HG03066 (cell line): ENCODE measurements around the gene SCFD1.

Experiments
- ATAC-seq: cut with Tn5 transposase; IDR thresholded peaks from one replicate; pipeline ENCODE4 v1.9.1; 2021; ENCODE audit warnings: low read depth; ENCODE audit not compliant: unreplicated experiment

Gene SCFD1

DNA sequence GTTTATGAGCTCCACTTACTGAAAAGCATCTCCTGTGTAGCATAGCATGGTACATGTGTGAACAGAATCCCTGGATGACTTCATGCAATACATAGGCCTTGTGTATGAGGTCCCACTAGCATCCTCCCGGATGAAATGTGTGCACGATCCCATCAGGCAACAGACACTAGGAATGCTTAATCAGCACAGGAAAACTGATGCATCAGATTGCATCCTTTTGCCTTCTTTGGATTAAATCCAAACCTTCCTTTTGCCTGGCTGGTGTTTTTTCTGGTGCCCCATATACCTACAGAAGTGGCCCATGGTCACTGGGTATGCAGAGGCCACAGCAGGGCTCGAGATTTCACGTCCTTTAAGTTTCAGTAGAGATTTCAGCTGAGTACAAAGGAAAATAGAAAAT lies 131.3 kb downstream of the SCFD1 start:
- no peak for ATAC-seq

GRCh38 chr14:30754778-30755177 lies 132.7 kb downstream of the SCFD1 start:
- no peak for ATAC-seq

GRCh38 chr14:30756594-30756993 lies 134.5 kb downstream of the SCFD1 start:
- no peak for ATAC-seq

- ATAC-seq, result no peak
Observed at GRCh38 chr14:30757082-30757481, 135.0 kb downstream of the SCFD1 start.

DNA sequence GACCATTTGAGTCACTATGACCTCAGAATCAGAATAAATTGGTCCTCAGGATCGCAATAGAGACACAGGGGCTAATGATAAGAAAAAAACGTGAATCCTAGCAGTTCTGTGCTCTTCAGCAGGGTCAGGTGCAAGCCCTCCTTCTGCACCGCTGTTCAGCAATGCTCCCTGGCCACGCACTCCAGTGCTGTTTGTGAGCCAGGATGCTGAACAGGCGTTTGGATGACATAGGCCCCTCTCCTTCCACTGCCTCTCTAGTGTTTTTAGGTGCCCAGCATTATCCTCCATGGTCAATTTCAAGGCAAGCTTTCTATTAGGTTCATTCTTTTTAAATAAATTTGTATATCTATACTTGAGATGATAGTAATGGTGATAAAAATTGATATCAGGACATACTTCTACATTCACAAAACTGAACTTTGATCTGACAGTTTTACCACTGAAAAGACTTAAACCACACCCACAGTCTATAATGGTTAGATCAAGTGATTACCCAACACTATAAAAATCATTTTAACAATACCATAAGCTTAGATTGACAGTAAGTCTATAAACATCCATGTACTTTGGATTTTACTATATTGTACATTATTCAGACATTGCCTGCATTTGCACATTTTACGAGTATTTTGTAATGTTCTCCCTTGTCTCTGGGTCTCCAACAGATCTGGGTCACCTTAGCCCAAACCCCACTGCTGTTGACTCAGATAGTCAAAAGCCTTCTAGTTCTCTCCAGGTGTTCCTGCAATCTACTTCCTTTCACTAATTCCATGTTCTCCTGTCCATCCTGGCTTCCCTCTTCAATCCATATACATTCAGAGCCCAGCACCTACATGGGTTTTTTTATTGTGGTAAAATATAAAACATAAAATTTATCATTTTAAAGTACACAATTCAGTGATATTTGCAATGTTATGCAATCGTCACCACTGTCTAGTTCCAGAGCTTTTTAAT lies 137.3 kb downstream of the SCFD1 start:
- ATAC-seq, result no peak

DNA sequence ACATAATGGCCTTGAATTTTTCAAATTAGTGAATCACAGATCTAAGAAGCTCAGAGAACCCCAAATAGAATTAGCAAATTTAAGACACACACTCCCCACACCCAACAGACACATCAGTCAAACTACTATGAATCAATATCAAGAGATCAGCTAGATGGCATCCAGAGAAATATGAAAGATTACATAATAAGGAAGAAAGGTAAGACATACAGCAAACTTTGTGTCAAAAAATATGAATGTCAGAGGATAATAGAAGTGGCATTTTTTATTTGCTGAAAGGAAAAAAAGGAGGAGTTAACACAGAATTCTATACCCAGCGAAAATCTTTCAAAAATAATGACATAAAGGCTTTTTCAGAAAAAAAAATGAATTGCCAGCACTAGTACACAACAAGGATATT lies 141.8 kb downstream of the SCFD1 start:
- ATAC-seq, result no peak

GRCh38 chr14:30767624-30768023 lies 145.5 kb downstream of the SCFD1 start:
- ATAC-seq, result no peak

DNA sequence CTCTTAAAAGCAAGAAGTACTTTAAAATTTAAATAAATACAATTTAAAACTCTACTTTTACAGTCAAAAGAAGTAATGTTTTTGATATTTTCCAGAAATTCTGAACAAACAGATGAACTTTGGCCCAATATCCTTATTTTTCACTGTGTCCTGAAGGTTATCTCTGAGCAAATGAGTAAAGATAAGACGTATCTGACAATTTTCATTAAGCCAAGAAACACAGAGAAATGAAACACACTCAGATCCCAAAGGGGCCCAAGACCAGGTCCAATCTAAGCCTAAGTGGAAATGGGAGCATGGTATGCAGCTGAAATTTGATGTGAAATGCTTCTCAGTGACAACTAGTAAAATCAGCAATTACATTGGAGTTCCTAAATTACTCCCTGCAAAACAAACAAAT lies 146.7 kb downstream of the SCFD1 start:
- no peak for ATAC-seq

DNA sequence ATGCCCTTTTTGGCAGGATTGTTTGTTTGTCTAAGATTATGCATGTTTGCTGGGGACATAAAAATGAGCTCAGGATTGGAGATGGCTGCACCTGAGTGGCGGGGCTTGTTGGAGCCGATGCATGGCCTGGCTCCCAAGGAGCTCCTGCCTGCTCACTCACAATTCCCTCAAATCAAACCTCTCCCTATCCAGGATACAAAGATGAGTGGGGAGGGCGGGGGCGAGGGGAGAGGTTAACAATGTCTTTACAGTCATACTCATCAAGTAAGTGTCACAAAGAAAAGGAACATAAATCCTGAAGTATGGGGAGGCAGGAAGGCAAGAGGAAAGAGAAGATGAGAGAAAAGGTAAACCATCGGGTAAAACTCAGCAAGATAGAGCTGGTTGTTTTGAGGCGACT lies 148.3 kb downstream of the SCFD1 start:
- no peak for ATAC-seq

- ATAC-seq, result no peak
Observed at GRCh38 chr14:30771595-30771994, 149.5 kb downstream of the SCFD1 start.

GRCh38 chr14:30779210-30779609 lies 157.1 kb downstream of the SCFD1 start:
- peak; percentile 75 for ATAC-seq
